Ascending aorta (tissue), 2 donors: ENCODE results near the gene VSIG4. TPM values are rescaled to one million over a fixed set of nuclear protein-coding genes. Genes with fewer than 3 reads are reported as not detected.

ENCODE experiments used
- DNase-seq, 2 donors: peaks; one replicate each; pipeline ENCODE4 v3.0.0-alpha.2; 2019; ENCODE audit warnings: low spot score in 2 of 2
- H3K27ac ChIP-seq, 2 donors: fragments of 200-600 bp; sonication (generic); one replicate each; pipeline ENCODE4 v1.5.1; 2016 to 2017; ENCODE audit warnings: mild to moderate bottlenecking in 1 of 2
- H3K27me3 ChIP-seq: fragments of 200-600 bp; sonication (generic); one replicate; pipeline ENCODE4 v1.5.1; 2017
- H3K36me3 ChIP-seq, 2 donors: fragments of 200-600 bp; sonication (generic); one replicate each; pipeline ENCODE4 v1.5.1; 2016
- H3K4me1 ChIP-seq, 2 donors: fragments of 200-600 bp; sonication (generic); one replicate each; pipeline ENCODE4 v1.5.1; 2016 to 2017; ENCODE audit warnings: mild to moderate bottlenecking in 1 of 2
- H3K4me3 ChIP-seq, 2 donors: fragments of 200-600 bp; sonication (generic); one replicate each; pipeline ENCODE4 v1.5.1; 2016 to 2017; ENCODE audit warnings: mild to moderate bottlenecking in 1 of 2
- H3K9me3 ChIP-seq, 2 donors: fragments of 200-600 bp; sonication (generic); one replicate each; pipeline ENCODE4 v1.5.1; 2016
- CTCF ChIP-seq, 3 experiments: fragments of 200-600 bp in 2 of 3; fragments of 450-650 bp in 1 of 3; sonication (generic) in 2 of 3; IDR thresholded peaks; one replicate each; pipeline ENCODE4 v1.5.1; 2016 to 2019; ENCODE audit warnings: antibody characterized with exemption in 3 of 3, mild to moderate bottlenecking in 1 of 3, moderate library complexity in 1 of 3
- intact Hi-C: fragments of 100-400 bp; cut with DNase I; formaldehyde crosslinking; loops from one replicate; pipeline ENCODE4 v1.15.1; 2023
- total RNA-seq: library from RNA; depleted of rRNA; stranded (reverse); fragments of >200 nt; gene quantifications from one replicate; pipeline ENCODE4 v1.1.0, GENCODE V29; 2016

The VSIG4 gene
- total RNA-seq, 1 donor from 2014 or later = 157 TPM

- DNase-seq = no peak
- H3K4me3 ChIP-seq = no peak overlapping the region
- H3K36me3 ChIP-seq = no peaks in the 10 kb centered on the region
- H3K9me3 ChIP-seq = no peaks in the 10 kb centered on the region
- no peak for TF ChIP-seq CTCF (IDR thresholded peaks at IDR 0.05)
- H3K27me3 ChIP-seq = no peaks in the 10 kb centered on the region
- no peak overlapping the region for H3K27ac ChIP-seq
- intact Hi-C loops = no loop called here
- no peaks in the 10 kb centered on the region for H3K4me1 ChIP-seq
Measured at GRCh38 chrX:66019974-66020373, 19.9 kb downstream of the VSIG4 start.

GRCh38 chrX:66019310-66019652 is 20.6 kb downstream of the VSIG4 start:
- DNase-seq = no peak
- H3K4me3 ChIP-seq = no peak overlapping the region
- TF ChIP-seq CTCF (IDR thresholded peaks at IDR 0.05) = no peak
- H3K36me3 ChIP-seq = no peaks in the 10 kb centered on the region
- intact Hi-C loops = no loop called here
- H3K4me1 ChIP-seq = no peaks in the 10 kb centered on the region
- no peaks in the 10 kb centered on the region for H3K27me3 ChIP-seq
- H3K9me3 ChIP-seq = no peaks in the 10 kb centered on the region
- no peak overlapping the region for H3K27ac ChIP-seq

- no peak for TF ChIP-seq CTCF (IDR thresholded peaks at IDR 0.05)
- H3K9me3 ChIP-seq = no peaks in the 10 kb centered on the region
- intact Hi-C loops = no loop called here
- H3K27ac ChIP-seq = no peak overlapping the region
- DNase-seq = no peak
- H3K27me3 ChIP-seq = no peaks in the 10 kb centered on the region
- H3K36me3 ChIP-seq = no peaks in the 10 kb centered on the region
- H3K4me1 ChIP-seq = no peaks in the 10 kb centered on the region
- H3K4me3 ChIP-seq = no peak overlapping the region
Measured at GRCh38 chrX:66018585-66019309, 21.1 kb downstream of the VSIG4 start.

GRCh38 chrX:66017659-66018170 is 22.2 kb downstream of the VSIG4 start:
- Histone ChIP-seq H3K27ac (no peak overlapping the region), H3K27me3 (no peaks in the 10 kb centered on the region), H3K4me1 (no peaks in the 10 kb centered on the region), H3K9me3 (no peaks in the 10 kb centered on the region), H3K36me3 (no peaks in the 10 kb centered on the region), H3K4me3 (no peak overlapping the region)
- intact Hi-C loops = no loop called here
- TF ChIP-seq CTCF (IDR thresholded peaks at IDR 0.05) = no peak
- no peak for DNase-seq

GRCh38 chrX:66016905-66017658 is 22.8 kb downstream of the VSIG4 start:
- Histone ChIP-seq H3K27me3 (no peaks in the 10 kb centered on the region), H3K9me3 (no peaks in the 10 kb centered on the region), H3K36me3 (no peaks in the 10 kb centered on the region), H3K27ac (no peak overlapping the region), H3K4me1 (no peaks in the 10 kb centered on the region), H3K4me3 (no peak overlapping the region)
- intact Hi-C loops = no loop called here
- DNase-seq = no peak
- no peak for TF ChIP-seq CTCF (IDR thresholded peaks at IDR 0.05)
